Inflammatory macrophage (primary cell): ENCODE results near the gene CALHM4.

Experiments used
- DNase-seq, 2 donors: peaks; one replicate each; pipeline ENCODE4 v3.0.0-alpha.2; 2020 to 2022
- total RNA-seq, 18 experiments: gene quantifications; one replicate each; lab custom pipeline; 2026; ENCODE audit warnings: mixed read lengths in 6 of 18, inconsistent platforms in 2 of 18; lab: John Stamatoyannopoulos, UW

The CALHM4 gene
- 0 to 0.06 (median 0) reads per million in 18 experiments for total RNA-seq

DNA sequence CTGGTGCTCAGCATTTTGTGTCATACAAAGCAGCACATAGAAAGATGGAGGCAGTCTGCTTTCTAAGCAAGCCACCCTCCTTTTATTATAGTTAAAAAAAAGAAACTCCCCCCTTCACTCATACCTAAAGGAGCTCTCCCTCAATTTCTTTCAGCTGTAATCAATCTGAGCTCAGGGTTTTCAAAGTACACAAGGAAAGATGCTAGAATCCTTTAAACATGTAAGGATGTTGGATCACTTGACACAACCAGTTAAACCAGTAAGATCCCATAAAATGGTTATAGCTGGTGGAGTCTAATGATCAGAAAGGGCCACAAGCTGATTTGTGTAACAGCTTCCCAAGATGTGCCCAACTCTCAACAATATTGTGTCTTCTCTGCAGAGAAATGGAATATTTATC is at the start of gene CALHM4:
CALHM4 (plus strand) TSS at position 301 of the 400 bp plus-strand sequence; CDS start at position 344, 43 bp downstream.
- DNase-seq: no peak

DNA sequence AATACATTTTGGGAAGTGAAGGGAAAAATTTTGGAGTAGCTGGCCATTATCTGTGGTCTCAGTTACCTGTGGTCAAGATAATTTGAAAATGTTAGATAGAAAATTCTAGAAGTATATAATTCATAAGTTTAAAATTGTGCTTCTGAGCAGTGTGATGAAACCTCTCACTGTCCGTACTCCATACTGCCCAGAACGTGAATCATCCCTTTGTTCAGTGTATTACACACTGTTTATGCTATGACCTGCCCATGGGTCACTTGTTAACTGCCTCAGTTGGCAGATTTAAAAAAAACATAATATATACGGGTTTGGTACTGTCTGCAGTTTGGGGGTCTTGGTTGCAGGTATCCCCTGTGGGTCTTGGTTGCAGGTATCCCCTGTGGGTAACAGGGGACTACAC is 46.2 kb upstream of the CALHM4 start:
- DNase-seq: no peak

- DNase-seq: no peak
Observed at GRCh38 chr6:116508527-116508926, 45.0 kb upstream of the CALHM4 start.

- peak; percentile 11 to 16 for DNase-seq
Observed at GRCh38 chr6:116511424-116512110, 42.0 kb upstream of the CALHM4 start, which contains the start of gene CALHM5. Gene CALHM5, plus strand, starts transcription at chr6:116511639. Its CDS starts 58 bp downstream, at chr6:116511697.

DNA sequence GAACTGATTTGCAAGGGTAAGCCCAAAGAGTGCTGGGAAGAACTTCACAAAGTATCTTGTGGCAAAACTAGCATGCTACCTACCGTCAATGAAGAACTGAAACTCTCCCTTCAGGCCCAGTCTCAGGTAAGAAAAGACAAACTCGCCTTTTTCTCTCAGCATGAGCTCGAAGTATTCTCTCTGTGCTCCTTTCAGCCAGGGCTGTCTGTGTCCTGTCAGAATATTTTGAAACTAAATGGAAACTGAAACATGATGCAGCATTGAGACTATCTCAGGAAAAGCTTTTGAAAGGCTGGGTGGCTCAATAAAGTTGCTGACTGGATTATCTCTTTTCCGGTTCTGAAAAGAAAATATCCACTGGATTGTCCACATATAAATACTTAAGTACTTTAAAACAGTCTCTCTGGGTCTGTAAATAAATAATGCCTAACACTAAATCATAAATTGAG is 41.4 kb upstream of the CALHM4 start:
- DNase-seq: no peak

DNA sequence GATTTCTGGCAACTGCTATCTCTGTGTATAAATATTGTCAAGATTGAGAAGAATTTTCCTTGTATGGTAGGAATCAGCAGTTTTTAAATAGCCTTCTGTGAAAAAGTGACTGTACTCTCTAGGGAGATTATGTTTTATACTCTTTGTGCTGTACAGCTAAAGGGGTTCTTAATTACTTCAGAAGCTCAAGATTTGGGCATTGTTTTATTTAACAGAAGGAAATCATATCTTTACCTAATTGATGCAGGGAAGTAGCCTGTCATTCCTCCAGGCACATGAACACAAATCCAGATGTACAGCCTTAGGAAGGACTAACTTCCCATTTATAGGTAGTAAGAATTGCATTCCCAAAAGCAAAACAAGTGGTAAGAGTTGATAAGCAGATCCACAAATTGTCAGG is 40.8 kb upstream of the CALHM4 start:
- no peak for DNase-seq

DNA sequence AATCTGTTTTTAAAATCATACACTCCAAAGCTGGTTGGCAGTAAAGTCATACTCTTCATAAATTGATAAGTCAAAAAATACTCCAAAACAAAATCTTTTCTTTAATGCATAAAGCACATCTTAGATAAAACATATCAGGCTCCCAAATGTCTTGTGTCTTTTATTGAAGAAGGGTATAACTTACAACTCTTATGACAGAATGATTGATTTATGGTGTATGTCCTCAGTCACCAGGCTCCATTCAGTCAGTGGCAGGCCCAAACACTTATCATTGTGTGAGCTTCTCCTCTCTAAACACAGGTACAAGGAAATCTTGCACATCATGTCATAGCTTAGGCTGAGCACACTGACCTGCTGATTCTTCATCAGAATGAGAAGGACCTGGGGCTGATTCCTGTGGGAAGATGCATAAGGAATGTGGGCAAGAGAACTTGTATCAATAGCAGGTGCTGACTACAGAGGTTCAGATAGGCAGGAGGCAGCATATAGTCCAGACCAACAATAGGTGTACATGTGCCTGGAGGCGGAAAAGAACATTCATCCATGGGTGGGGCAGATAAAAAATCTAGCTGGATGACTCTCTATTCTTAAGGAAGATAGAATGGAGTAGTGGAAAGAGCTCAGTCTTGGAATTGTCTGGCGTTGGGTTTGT is 40.2 kb upstream of the CALHM4 start:
- DNase-seq: no peak

GRCh38 chr6:116514111-116514510 is 39.4 kb upstream of the CALHM4 start:
- no peak for DNase-seq

- DNase-seq: no peak
Observed at GRCh38 chr6:116515141-116515540, 38.4 kb upstream of the CALHM4 start.

GRCh38 chr6:116518621-116519368 is 34.8 kb upstream of the CALHM4 start:
- no peak for DNase-seq

DNA sequence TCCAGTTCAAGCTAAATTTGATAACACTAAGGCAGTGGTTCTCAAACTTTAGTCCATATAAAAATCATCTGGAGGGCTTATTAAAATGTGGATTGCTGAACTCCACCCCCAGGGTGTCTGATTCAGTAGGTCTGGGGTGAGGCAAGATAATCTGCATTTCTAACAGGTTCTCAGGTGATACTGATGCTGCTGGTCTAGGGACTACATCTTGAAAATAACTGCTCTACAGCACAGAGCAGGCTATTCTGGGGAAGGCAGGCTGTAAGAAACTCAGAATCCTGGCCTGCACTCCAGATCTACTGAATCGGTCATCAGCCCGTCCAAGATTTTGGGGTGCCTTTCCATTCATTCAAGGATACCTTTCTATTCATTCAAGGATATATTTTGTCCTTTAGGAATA is 30.7 kb upstream of the CALHM4 start:
- DNase-seq: no peak

GRCh38 chr6:116524236-116524635 is 29.3 kb upstream of the CALHM4 start:
- DNase-seq: no peak

DNA sequence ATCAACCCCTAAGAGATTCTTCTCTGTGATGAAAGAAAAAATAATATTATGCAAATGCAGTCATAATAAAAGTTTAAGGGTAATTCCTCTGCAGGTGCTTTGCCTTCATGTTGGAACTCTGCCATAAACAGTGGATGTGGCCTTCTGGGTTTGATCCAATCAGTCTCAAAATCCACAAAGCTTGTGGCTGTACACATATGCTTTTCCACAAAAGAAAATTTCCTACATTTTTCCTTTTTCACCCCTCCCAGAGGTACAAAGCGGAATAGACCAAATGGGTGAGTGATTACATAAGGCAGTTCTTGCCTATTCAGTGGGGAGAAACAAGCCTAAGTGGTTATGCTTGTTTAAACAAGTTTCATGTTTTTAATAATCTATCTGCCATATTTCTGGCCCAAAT is 25.4 kb upstream of the CALHM4 start:
- DNase-seq: no peak

DNA sequence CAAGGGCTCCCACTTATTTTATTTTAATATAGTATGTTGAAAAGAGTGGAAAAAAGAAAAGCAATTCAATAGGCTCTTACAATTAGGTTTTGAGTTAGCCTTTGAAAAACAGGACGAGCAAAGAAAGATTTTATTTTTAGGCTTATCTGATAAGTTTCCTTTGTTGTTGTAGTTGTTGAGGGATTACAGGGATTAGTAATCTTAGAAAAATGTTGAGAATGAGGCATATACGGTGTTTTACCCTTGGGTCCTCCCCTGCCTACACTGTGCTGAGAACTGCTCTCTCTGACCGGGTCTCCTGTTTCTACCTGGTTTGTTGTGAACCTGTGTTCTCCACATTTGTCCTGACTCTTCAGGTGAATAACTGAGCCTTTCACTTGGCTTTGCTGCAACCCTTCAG is 24.8 kb upstream of the CALHM4 start:
- no peak for DNase-seq

GRCh38 chr6:116529466-116530290 is 23.9 kb upstream of the CALHM4 start:
- DNase-seq: peak; percentile 16 to 55

GRCh38 chr6:116530436-116530835 is 23.1 kb upstream of the CALHM4 start:
- no peak for DNase-seq

GRCh38 chr6:116531675-116532570 is 21.6 kb upstream of the CALHM4 start:
- DNase-seq: peak; percentile 73 to 86

DNA sequence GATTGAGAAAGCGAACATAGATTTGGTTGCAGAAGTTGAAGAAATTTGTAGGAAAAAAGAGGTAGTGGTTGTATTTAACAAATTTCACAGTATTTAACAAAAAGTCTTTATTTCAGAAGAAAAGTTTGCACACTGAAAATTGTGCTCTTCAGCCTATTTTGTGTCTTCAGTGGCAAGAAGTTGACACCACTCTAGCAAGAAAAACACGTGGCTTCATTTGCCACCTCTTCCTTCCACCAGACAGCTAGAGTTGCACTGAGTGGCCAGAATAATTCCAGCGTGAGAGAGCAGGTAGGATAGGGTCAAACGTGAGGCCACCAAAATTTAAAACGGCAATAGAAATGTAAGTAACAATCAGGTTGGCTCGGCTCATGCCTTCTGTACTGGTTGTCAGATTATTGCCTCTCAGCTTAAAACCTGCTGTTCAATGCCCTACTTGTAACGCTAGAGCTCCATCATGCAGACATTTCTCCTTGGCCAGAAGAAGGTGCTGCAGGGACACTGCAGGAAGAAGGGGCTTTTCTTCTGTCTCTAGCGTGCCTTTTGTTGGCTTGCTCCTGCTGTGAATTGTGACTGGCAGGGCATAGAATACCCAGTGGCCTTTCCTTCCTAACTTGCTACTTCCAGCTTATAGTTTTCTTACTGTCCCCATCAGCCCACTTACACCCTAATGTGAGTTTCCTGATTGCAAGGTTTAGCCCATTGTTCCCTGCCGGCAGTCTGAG is 20.2 kb upstream of the CALHM4 start:
- peak in 1 of 2 donors; percentile 47 for DNase-seq

DNA sequence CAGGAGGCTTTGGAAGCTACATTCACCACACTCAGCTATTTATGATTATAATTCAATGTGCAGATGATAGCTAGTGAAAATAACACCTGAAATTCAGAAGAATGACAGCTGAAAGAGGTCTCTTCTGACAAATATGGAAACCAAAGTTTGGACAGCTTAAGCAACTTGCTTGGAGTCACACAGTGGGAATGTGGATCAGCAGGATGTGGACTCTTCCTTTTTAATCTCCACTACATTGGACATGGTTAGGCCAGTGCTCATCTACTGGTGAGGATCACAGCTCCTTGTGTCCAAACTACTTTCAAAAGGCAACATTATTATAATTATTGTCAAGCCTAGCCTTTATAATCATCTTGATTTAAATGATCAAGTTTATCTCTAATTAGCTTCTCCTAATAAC is 18.4 kb upstream of the CALHM4 start:
- no peak for DNase-seq

GRCh38 chr6:116536216-116536621 is 17.3 kb upstream of the CALHM4 start:
- DNase-seq: peak; percentile 60 to 77

DNA sequence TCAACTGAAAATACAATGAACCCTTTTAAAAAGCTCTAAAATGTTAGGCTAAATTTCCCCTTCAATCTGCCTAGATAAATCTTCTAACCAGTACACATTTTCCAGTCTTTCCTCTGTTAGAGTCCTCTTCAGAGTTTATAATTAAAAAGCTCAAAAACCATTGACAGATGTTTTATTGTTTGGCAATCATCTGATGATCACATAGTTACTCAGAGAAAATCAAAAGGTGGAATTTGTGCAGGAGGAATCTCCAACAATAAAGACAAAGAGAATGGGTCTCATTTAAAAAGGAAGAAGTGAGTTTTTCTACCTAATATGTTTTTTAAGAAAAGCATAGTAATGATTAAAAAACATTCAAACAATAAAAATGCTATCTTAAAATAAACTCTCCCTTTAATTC is 11.1 kb upstream of the CALHM4 start:
- no peak for DNase-seq
